Thyroid gland (tissue), 4 donors: ENCODE measurements around the gene GPR101. TPM values are rescaled to one million over a fixed set of nuclear protein-coding genes. Genes with fewer than 3 reads are reported as not detected.

Source experiments
- DNase-seq, 2 donors: peaks; one replicate each; pipeline ENCODE4 v3.0.0-alpha.2; 2019
- H3K27ac ChIP-seq, 3 donors: fragments of 200-600 bp; sonication (generic); 1 replicate in 2 of 3; 2 replicates in 1 of 3; pipeline ENCODE4 v1.5.1; 2016 to 2019; ENCODE audit warnings: mild to moderate bottlenecking in 1 of 3, moderate library complexity in 1 of 3
- H3K27me3 ChIP-seq: fragments of 200-600 bp; sonication (generic); one replicate; pipeline ENCODE4 v1.5.1; 2019
- H3K36me3 ChIP-seq, 2 donors: fragments of 200-600 bp; sonication (generic); one replicate each; pipeline ENCODE4 v1.5.1; 2016 to 2019
- H3K4me1 ChIP-seq, 2 donors: fragments of 200-600 bp; sonication (generic); one replicate each; pipeline ENCODE4 v1.5.1; 2017 to 2019
- H3K4me3 ChIP-seq, 3 donors: fragments of 200-600 bp; sonication (generic); replicated peaks in 1 of 3; 1 replicate in 2 of 3; 2 replicates in 1 of 3; pipeline ENCODE4 v1.5.1; 2016; ENCODE audit warnings: mild to moderate bottlenecking in 1 of 3
- H3K9me3 ChIP-seq: fragments of 200-600 bp; sonication (generic); one replicate; pipeline ENCODE4 v1.5.1; 2017
- POLR2A ChIP-seq, 2 donors: fragments of 450-650 bp; IDR thresholded peaks; one replicate each; pipeline ENCODE4 v1.6.1; 2017; ENCODE audit warnings: antibody characterized with exemption in 2 of 2, mild to moderate bottlenecking in 2 of 2, moderate library complexity in 1 of 2
- WGBS, 2 donors: methylation state at CpG; one replicate each; pipeline ENCODE4 v1.1.5; 2017; 5-methylcytosine and 5-hydroxymethylcytosine counted together
- intact Hi-C: fragments of 100-400 bp; cut with DNase I; formaldehyde crosslinking; loops from one replicate; pipeline ENCODE4 v1.15.1; 2023
- total RNA-seq, 4 donors: library from RNA; depleted of rRNA; stranded (reverse); fragments of >200 nt; gene quantifications; one replicate each; pipeline ENCODE4 v1.2.3, GENCODE V29; 2016
- TF ChIP-seq, protein P1 (sequence below), 6 experiments: fragments of 200-600 bp in 3 of 6; fragments of 450-650 bp in 3 of 6; sonication (generic) in 3 of 6; IDR thresholded peaks; one replicate each; pipeline ENCODE4 v1.5.1; 2016 to 2019; ENCODE audit warnings: antibody characterized with exemption in 6 of 6, mild to moderate bottlenecking in 2 of 6, inconsistent platforms in 1 of 6, moderate library complexity in 1 of 6

Gene GPR101
- total RNA-seq, 4 donors from 2014 or later = not detected

DNA sequence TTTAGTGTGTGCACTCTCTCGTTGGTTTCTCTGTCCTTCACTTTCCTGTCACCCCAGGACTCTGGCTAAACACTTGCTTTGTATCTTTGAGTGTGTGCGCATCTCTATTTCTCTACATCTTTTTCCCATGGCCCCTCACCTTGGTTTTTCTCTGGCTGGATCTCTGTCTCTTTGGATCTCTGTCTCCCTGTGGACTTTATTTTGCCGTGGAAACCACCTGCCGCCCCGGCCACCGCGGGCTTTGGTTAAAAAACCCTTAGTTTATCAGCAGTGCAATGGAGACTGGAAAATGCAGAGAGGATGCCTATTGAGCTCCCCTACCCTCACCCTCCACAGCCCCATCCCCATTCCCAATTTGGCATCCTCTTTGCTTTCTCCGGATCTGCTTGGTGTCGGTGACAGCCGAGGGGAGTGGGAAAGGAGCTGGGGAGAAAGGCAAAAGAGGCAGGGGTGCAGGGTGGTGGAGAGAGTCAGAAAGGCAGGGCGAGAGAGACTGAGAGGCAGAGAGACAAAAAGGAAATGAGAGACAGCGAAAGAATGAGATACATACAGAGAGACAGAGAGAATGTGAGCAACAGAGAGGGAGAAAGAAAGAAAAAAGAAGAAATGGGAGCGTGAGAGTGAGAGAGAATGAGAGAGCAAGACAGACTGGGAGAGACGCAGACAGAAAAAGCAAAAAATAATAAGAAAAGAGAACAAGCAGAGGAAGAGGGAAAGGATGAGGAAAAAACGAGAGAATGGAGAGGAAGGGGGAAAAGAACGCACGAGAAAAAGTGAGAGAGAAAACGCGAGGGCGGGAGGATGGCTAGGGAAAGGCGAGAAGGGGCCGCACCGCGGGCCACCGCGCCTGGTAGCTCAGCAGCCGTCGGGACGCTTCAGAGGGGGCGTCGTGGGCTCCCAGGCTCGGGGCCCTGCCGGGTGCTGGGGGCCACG, 688 bp downstream of the GPR101 start:
- TF ChIP-seq, protein P1, sequence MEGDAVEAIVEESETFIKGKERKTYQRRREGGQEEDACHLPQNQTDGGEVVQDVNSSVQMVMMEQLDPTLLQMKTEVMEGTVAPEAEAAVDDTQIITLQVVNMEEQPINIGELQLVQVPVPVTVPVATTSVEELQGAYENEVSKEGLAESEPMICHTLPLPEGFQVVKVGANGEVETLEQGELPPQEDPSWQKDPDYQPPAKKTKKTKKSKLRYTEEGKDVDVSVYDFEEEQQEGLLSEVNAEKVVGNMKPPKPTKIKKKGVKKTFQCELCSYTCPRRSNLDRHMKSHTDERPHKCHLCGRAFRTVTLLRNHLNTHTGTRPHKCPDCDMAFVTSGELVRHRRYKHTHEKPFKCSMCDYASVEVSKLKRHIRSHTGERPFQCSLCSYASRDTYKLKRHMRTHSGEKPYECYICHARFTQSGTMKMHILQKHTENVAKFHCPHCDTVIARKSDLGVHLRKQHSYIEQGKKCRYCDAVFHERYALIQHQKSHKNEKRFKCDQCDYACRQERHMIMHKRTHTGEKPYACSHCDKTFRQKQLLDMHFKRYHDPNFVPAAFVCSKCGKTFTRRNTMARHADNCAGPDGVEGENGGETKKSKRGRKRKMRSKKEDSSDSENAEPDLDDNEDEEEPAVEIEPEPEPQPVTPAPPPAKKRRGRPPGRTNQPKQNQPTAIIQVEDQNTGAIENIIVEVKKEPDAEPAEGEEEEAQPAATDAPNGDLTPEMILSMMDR (IDR thresholded peaks at IDR 0.05) = no peak
- TF ChIP-seq POLR2A (IDR thresholded peaks at IDR 0.05) = no peak
- Histone ChIP-seq H3K4me1 (no peaks in the 10 kb centered on the region), H3K27ac (no peak overlapping the region), H3K36me3 (no peaks in the 10 kb centered on the region), H3K4me3 (no peak overlapping the region), H3K9me3 (no peaks in the 10 kb centered on the region), H3K27me3 (no peaks in the 10 kb centered on the region)
- DNase-seq = no peak
- intact Hi-C loops = no loop called here
- 7 to 8% methylated on average over 33 to 34 of the region's 34 CpGs for WGBS, 2 donors

DNA sequence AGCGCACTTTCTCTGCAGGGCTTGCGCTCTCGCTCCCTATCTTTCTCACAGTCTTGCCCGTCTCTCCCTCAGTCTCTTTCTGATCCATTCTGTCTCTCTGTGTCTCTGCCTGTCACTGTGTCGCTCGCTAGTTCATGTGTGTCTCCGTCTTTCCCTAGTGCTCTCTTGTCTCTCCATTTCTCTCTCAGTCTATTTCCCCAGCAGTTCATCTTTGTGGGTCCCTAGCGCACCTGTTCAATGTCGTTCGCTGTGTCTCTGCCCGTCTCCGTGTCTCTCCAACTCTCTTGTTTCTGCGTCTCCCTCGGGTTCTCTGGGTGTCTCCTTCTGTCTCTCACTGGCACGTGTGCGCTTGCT, 1.5 kb downstream of the GPR101 start:
- intact Hi-C loops = no loop called here
- Histone ChIP-seq H3K27ac (no peak overlapping the region), H3K36me3 (no peaks in the 10 kb centered on the region), H3K4me1 (no peaks in the 10 kb centered on the region), H3K9me3 (no peaks in the 10 kb centered on the region), H3K4me3 (no peak overlapping the region), H3K27me3 (no peaks in the 10 kb centered on the region)
- DNase-seq = no peak
- 2 to 5% methylated on average over 16 of the region's 16 CpGs for WGBS, 2 donors
- TF ChIP-seq, protein P1 (IDR thresholded peaks at IDR 0.05) = no peak
- TF ChIP-seq POLR2A (IDR thresholded peaks at IDR 0.05) = no peak

DNA sequence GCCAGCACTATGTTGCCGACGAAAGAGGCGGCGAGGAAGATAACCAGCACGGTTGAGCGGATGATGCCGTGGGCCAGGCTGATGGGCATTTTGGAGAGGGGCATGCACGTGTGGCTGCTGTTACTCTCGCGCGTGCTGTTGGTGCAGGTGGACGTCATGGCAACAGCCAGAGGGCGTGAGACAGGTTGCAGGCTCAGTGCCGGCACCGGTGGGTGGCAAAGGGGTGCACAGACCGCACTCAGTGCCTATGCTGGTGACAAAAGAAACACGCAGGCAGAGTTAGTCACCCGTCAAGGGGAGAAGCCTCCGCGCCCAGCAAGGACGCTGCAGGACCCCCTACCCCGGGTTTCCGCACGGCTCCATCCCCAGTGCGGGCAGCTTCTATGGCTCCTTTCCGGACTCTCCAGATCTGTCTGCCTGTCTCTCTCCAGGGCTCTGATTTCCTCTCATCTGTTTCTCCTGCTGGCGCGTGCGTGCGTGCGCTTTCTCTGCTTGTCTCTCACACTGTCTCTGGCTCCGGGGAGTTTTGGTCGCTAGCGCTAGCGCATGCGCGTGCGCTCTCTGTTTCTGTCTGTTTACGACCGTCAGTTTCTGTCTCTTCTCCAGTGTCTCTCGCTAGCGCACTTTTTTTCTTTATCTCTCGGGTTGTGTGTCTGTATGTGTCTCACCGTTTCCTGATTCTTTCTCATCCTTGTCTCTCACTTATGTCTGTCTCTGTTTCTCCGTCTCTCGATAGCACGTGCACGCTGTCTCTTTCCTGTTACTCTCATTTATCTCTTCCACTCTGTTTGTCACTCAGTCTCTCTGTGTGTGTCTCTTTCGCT, 2.1 kb downstream of the GPR101 start:
- H3K4me3 ChIP-seq = peak overlapping the region in 1 of 3 donors; percentile 9
- H3K27me3 ChIP-seq = no peaks in the 10 kb centered on the region
- no peaks in the 10 kb centered on the region for H3K36me3 ChIP-seq
- DNase-seq = peak in 1 of 2 donors; percentile 7
- intact Hi-C loops = no loop called here
- no peaks in the 10 kb centered on the region for H3K4me1 ChIP-seq
- TF ChIP-seq, protein P1 (IDR thresholded peaks at IDR 0.05) = no peak
- no peak for TF ChIP-seq POLR2A (IDR thresholded peaks at IDR 0.05)
- H3K9me3 ChIP-seq = no peaks in the 10 kb centered on the region
- no peak overlapping the region for H3K27ac ChIP-seq
- 1% methylated on average over 18 to 31 of the region's 49 CpGs for WGBS, 2 donors

DNA sequence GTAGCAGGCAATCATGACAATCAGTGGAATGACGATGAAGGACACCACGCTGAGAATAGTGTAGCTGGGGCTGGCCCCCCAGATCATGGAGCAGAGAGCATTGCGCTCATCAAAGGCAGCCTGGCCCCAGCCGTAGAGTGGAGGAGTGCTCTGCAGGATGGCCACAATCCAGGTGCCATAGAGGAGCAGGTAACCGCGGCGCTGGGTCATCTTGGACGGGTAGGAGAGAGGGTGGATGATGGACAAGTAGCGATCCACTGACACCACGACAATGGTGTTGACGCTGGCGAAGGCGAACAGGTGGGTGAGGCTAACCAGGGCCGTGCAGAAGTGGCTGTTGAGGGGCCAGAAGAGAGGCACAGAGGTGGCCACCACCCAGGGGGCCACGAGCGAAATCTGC, 2.8 kb downstream of the GPR101 start:
- DNase-seq = no peak
- H3K4me3 ChIP-seq = no peak overlapping the region
- H3K9me3 ChIP-seq = no peaks in the 10 kb centered on the region
- no peak overlapping the region for H3K27ac ChIP-seq
- intact Hi-C loops = no loop called here
- no peaks in the 10 kb centered on the region for H3K36me3 ChIP-seq
- WGBS, 2 donors = 4% methylated on average over 4 of the region's 16 CpGs; no CpG with 5 or more reads in 1 of the 2 donors
- no peaks in the 10 kb centered on the region for H3K4me1 ChIP-seq
- TF ChIP-seq, protein P1 (IDR thresholded peaks at IDR 0.05) = no peak
- TF ChIP-seq POLR2A (IDR thresholded peaks at IDR 0.05) = no peak
- H3K27me3 ChIP-seq = no peaks in the 10 kb centered on the region
